ENCODE data around the gene ALG3. TPM values are rescaled to one million over a fixed set of nuclear protein-coding genes. Genes with fewer than 3 reads are reported as not detected.

ALG3 gene
- total and polyA plus RNA-seq, 9 of the 15 experiments (the other 6 are each of a cell fraction or from before 2014, with no cell fraction given) = 37.5 to 107 (median 80.1) TPM

GRCh38 chr3:184259396-184259877, 10.7 kb upstream of the ALG3 start:
- H2AFZ ChIP-seq (ENCODE audit: low read depth, low read length) = no peak overlapping the region
- CTCF ChIA-PET (ENCODE audit: low intra/inter-chr PET ratio) = interaction anchor here (0.6 kb wide), 1 partner anchor 9 kb away, joined by 3 read pairs; no protein-coding TSS in a partner anchor
- no TSS peak for BruUV-seq (replicated peaks)
- DNase-seq (ENCODE audit: extremely low read depth in 1 of 4, low spot score in 3 of 4) (no peak), FAIRE-seq (no peak), ATAC-seq (peak; percentile 11)
- peaks cover 14 to 36% of the 10 kb centered on the region in 2 experiments; a peak in 4 of 5 replicates for H3K4me1 ChIP-seq (replicated peaks in 1 of 2; ENCODE audit: control insufficient read depth in 2 of 2, insufficient read depth in 2 of 2, low read length in 2 of 2)
- peaks cover 34% of the 10 kb centered on the region for H4K20me1 ChIP-seq (replicated peaks; ENCODE audit: control insufficient read depth, insufficient read depth, low read length)
- no peak overlapping the region for H3K4me3 ChIP-seq
- H3K27ac ChIP-seq (ENCODE audit: extremely low read depth, low read depth, low read length) = no peak overlapping the region
- no peaks in the 10 kb centered on the region; the same call in 2 of the 3 replicates for H3K79me2 ChIP-seq (ENCODE audit: control insufficient read depth, insufficient read depth, low read length)
- H3K9ac ChIP-seq (ENCODE audit: insufficient read depth in 1 of 2, low read depth in 2 of 2, low read length in 2 of 2) = peak overlapping the region in 1 of 2 experiments; percentile 45; a peak in 1 of 4 replicates
- H3K9me3 ChIP-seq (replicated peaks; ENCODE audit: control insufficient read depth, insufficient read depth, low read depth, low read length) = no peaks in the 10 kb centered on the region
- no peak for TF ChIP-seq EHMT2 (IDR thresholded peaks at IDR 0.05)
- no peak for TF ChIP-seq RNF2 (IDR thresholded peaks at IDR 0.05)
- no peak for TF ChIP-seq RFX7 (CRISPR knock-in tag; IDR thresholded peaks at IDR 0.05)
- no peak for TF ChIP-seq XRCC5 (IDR thresholded peaks at IDR 0.05; ENCODE audit: low read depth, low read length)
- TF ChIP-seq PHF8 (IDR thresholded peaks at IDR 0.05; ENCODE audit: borderline replicate concordance, low read length) = no peak
- no peak for TF ChIP-seq LCOR (CRISPR knock-in tag; IDR thresholded peaks at IDR 0.05)
- TF ChIP-seq ZNF696 (CRISPR knock-in tag; conservative IDR thresholded peaks at IDR 0.05) = no peak
- TF ChIP-seq RFX5 (IDR thresholded peaks at IDR 0.05; ENCODE audit: low read depth, low read length) = no peak
- POLR2A ChIA-PET = no interaction called here
- H3K4me2 ChIP-seq (ENCODE audit: insufficient read depth, low read length) = no peak overlapping the region
- in situ Hi-C loops (cut with MboI) (no loop called here), intact Hi-C loops (cut with micrococcal nuclease) (no loop called here)
- H3K27me3 ChIP-seq (ENCODE audit: control insufficient read depth in 2 of 2, insufficient read depth in 2 of 2, low read length in 2 of 2) = peaks cover 10 to 31% of the 10 kb centered on the region in 2 experiments; a peak in 4 of 5 replicates
- no peaks in the 10 kb centered on the region for H3K36me3 ChIP-seq (ENCODE audit: control insufficient read depth, insufficient read depth, low read length)
- 18% methylated on average over 21 of the region's 28 CpGs for WGBS (ENCODE audit: insufficient coverage, low coverage, missing lambda C conversion rate)
- no peaks in the 10 kb centered on the region for H3K9me1 ChIP-seq (ENCODE audit: control insufficient read depth, insufficient read depth, low read length)

Data from K562 (cell line).